ENCODE data around the gene ANO2.

The ANO2 gene

GRCh38 chr12:5535541-5535940 lies 409.5 kb downstream of the ANO2 start:
- H3K4me3 ChIP-seq (ENCODE audit: low read length) = no peak overlapping the region
- H2AFZ ChIP-seq (ENCODE audit: low read depth, low read length) = no peak overlapping the region
- no peaks in the 10 kb centered on the region for H3K27me3 ChIP-seq (ENCODE audit: insufficient read depth, low read length)
- H3K4me1 ChIP-seq (ENCODE audit: insufficient read depth, low read length) = no peaks in the 10 kb centered on the region
- H3K9me3 ChIP-seq (ENCODE audit: low read length) = peaks cover 2% of the 10 kb centered on the region
- H3K36me3 ChIP-seq (ENCODE audit: insufficient read depth, low read length) = no peaks in the 10 kb centered on the region

- H3K4me3 ChIP-seq (ENCODE audit: low read length) = no peak overlapping the region
- no peak overlapping the region for H2AFZ ChIP-seq (ENCODE audit: low read depth, low read length)
- peaks cover 2% of the 10 kb centered on the region for H3K9me3 ChIP-seq (ENCODE audit: low read length)
- no peaks in the 10 kb centered on the region for H3K36me3 ChIP-seq (ENCODE audit: insufficient read depth, low read length)
- no peaks in the 10 kb centered on the region for H3K4me1 ChIP-seq (ENCODE audit: insufficient read depth, low read length)
- no peaks in the 10 kb centered on the region for H3K27me3 ChIP-seq (ENCODE audit: insufficient read depth, low read length)
Measured at GRCh38 chr12:5534426-5535199, 410.4 kb downstream of the ANO2 start.

DNA sequence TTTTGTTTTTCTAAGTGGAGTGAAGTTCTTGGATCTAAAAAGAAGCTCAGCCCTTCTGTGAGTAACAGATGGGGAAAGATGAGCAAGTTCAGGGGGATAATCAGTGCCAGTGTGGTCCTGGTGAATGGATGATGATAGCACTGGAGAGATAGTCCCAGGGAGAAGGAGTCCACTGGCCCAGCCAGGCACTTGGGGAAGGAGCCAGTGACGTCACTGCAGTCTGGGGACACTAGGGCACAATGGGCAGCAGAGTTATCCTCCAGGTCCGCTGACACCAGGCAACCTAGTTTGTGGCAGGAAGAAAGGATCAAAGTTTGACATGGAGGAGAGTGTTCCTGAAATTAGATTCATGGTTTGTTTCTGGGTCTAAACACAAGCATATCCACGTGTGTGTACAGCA lies 411.7 kb downstream of the ANO2 start:
- Histone ChIP-seq H3K9me3 (ENCODE audit: low read length) (no peaks in the 10 kb centered on the region), H3K4me3 (ENCODE audit: low read length) (no peak overlapping the region), H3K27me3 (ENCODE audit: insufficient read depth, low read length) (no peaks in the 10 kb centered on the region), H3K4me1 (ENCODE audit: insufficient read depth, low read length) (no peaks in the 10 kb centered on the region), H3K36me3 (ENCODE audit: insufficient read depth, low read length) (no peaks in the 10 kb centered on the region), H2AFZ (ENCODE audit: low read depth, low read length) (no peak overlapping the region)

DNA sequence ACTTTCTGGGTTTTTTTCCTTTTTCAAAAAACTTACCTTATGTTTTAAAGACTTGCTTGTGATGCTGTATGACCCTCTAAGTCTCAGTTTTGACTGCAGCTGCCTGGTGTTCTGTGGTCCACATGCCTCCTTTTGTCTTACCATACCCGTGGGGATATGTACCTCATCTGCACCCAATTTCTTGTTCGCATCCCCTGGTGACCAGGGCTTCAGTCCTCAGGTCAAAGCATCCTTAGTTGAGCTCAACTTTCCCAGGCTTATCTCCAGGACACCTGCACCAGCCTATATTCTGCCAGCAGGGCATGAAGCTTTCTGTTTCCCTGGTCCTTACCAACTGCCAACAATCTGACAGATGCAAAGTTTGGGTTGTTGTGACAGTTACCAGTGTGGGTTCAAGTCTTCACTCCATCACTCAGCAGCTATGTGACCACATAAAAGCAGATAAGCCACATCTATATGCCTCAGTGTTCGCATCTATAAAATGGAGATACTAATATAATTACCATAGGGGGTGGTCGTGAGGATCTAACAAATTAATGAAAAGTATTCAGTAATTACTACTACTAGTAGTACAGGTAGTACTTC lies 419.2 kb downstream of the ANO2 start:
- H3K4me1 ChIP-seq (ENCODE audit: insufficient read depth, low read length) = no peaks in the 10 kb centered on the region
- H3K36me3 ChIP-seq (ENCODE audit: insufficient read depth, low read length) = no peaks in the 10 kb centered on the region
- H3K27me3 ChIP-seq (ENCODE audit: insufficient read depth, low read length) = no peaks in the 10 kb centered on the region

DNA sequence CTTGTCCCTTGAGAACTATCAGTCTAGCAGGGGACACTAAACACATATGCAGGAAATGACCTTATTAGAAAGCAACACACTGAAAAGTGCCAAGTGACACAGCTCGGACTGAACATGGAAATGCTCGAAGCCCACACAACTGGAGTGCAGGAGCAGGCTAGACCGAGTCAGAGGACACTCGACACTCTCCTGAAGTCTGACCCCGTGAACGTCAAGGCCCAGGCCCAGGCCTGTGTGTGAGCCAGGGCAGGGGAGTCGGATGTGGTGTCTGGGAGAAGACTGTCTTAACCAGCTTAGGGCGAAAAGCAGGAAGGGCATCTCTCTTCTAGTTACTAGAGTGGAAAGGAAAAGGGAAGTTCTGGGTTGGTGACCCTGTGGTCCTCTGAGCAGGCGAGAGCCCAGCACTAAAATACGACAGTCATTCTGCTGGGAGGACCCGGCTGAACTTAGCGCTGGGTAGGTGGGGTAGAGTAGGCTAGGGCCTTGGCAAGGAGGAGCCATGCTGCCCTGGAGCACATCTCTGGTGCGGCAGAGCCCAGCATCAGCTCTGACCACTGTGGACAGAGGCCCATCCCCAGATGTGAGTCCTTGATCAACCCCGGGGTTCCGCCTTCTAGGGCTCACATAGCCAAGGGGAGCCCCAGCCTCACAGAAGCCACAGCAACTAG lies 420.2 kb downstream of the ANO2 start:
- Histone ChIP-seq H3K4me1 (ENCODE audit: insufficient read depth, low read length) (no peaks in the 10 kb centered on the region), H3K27me3 (ENCODE audit: insufficient read depth, low read length) (no peaks in the 10 kb centered on the region), H3K4me3 (ENCODE audit: low read length) (no peak overlapping the region), H3K9me3 (ENCODE audit: low read length) (no peaks in the 10 kb centered on the region), H2AFZ (ENCODE audit: low read depth, low read length) (no peak overlapping the region), H3K36me3 (ENCODE audit: insufficient read depth, low read length) (no peaks in the 10 kb centered on the region)

More for the DNA sequence above, 419.2 kb downstream of the ANO2 start:
- Histone ChIP-seq H3K4me3 (ENCODE audit: low read length) (no peak overlapping the region), H3K9me3 (ENCODE audit: low read length) (no peaks in the 10 kb centered on the region), H2AFZ (ENCODE audit: low read depth, low read length) (no peak overlapping the region)

- Histone ChIP-seq H2AFZ (ENCODE audit: low read depth, low read length) (no peak overlapping the region), H3K36me3 (ENCODE audit: insufficient read depth, low read length) (no peaks in the 10 kb centered on the region), H3K27me3 (ENCODE audit: insufficient read depth, low read length) (no peaks in the 10 kb centered on the region), H3K9me3 (ENCODE audit: low read length) (no peaks in the 10 kb centered on the region), H3K4me1 (ENCODE audit: insufficient read depth, low read length) (no peaks in the 10 kb centered on the region), H3K4me3 (ENCODE audit: low read length) (no peak overlapping the region)
Measured at GRCh38 chr12:5524116-5524768, 420.8 kb downstream of the ANO2 start.

- Histone ChIP-seq H3K27me3 (ENCODE audit: insufficient read depth, low read length) (no peaks in the 10 kb centered on the region), H3K36me3 (ENCODE audit: insufficient read depth, low read length) (no peaks in the 10 kb centered on the region), H2AFZ (ENCODE audit: low read depth, low read length) (no peak overlapping the region), H3K4me3 (ENCODE audit: low read length) (no peak overlapping the region), H3K4me1 (ENCODE audit: insufficient read depth, low read length) (peaks cover 4% of the 10 kb centered on the region), H3K9me3 (ENCODE audit: low read length) (no peaks in the 10 kb centered on the region)
Measured at GRCh38 chr12:5523396-5524115, 421.5 kb downstream of the ANO2 start.

DNA sequence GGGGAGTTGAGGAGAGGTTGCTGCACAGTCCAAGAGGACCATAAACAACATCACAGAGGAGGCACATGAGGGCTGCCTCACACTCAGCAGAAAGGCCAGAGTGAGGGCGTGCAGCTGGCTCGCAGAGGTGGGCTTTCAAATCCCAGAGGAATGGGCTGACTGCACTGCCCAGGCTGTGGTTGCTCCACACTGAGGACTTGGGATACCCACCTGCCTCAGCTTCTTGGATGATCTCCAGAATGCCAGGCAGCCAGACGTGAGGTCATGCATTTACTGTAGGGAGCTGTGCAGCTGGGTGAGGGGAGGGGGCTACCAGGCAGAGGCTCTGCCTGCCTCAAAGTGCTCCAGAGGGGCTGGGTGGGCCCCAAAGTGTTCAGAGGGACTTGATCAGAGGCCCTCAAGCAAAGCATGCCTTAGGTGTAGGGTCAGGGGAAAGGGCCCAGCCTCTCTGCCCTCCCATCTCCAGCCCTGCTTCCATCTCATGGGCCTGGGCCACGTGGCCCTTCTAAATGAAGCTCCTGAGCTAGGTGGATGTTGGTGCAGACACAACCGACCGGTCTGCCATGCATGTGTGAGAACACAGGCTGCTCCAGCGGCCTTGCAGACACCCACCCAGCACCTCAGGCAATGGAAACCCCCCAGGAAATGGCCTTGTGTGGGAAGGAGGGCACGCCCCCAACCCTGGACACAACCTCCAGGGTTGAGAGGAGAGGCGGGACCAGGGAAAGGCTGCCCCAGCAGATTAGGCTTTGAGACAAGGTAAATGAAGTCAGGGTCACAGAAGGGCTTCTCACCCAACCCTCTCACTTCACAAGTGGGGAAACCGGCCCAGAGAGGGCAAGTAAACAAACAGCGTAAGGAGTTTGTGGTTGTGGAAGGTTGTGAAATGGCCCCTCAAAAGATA lies 422.4 kb downstream of the ANO2 start:
- no peaks in the 10 kb centered on the region for H3K36me3 ChIP-seq (ENCODE audit: insufficient read depth, low read length)
- H3K4me1 ChIP-seq (ENCODE audit: insufficient read depth, low read length) = peaks cover 7% of the 10 kb centered on the region
- no peaks in the 10 kb centered on the region for H3K27me3 ChIP-seq (ENCODE audit: insufficient read depth, low read length)
- no peak overlapping the region for H3K4me3 ChIP-seq (ENCODE audit: low read length)
- H2AFZ ChIP-seq (ENCODE audit: low read depth, low read length) = no peak overlapping the region
- no peaks in the 10 kb centered on the region for H3K9me3 ChIP-seq (ENCODE audit: low read length)

DNA sequence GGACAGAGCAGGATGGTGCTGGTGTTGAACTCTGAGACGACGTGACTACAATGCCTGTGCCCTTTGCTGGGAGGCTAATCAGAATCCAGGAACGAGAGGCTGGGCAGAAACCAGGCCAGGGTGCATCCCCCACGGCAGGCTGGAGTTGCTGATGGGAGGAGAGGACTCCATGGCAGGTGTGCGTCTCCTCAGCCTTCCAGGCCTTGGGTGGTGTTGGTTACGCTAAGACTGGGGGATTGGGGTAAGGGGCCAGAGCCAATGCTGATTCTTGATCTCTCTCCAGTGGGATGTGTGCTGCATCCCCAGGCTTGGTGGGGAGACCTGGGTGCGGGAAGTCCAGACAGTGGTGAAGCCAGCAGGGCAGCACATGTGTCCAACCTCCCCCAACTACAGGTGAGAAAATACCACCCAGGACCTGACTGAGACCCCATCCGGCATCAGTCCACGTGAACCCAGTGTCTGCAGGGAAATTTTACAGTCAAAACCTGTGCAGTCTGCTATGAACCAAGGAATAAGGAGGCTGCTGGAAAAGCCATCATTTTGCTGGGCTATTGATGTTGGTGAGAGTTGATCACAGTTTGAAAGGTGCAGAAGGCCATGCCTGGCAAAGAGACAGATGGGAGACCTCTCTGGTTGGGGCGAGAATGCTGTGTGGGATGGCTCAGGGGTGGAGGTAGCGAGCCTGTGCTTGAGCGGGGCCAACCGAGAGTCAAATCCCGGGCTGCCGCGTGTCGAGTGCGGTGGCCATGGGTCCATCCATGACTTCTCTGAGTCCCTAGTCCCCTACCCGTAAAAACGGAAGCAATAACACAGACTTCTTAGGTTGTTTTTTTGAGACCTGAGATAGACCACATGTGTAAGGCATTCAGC lies 423.4 kb downstream of the ANO2 start:
- H2AFZ ChIP-seq (ENCODE audit: low read depth, low read length) = no peak overlapping the region
- no peaks in the 10 kb centered on the region for H3K36me3 ChIP-seq (ENCODE audit: insufficient read depth, low read length)
- H3K27me3 ChIP-seq (ENCODE audit: insufficient read depth, low read length) = no peaks in the 10 kb centered on the region
- H3K9me3 ChIP-seq (ENCODE audit: low read length) = no peaks in the 10 kb centered on the region
- peaks cover 12% of the 10 kb centered on the region for H3K4me1 ChIP-seq (ENCODE audit: insufficient read depth, low read length)
- H3K4me3 ChIP-seq (ENCODE audit: low read length) = no peak overlapping the region

DNA sequence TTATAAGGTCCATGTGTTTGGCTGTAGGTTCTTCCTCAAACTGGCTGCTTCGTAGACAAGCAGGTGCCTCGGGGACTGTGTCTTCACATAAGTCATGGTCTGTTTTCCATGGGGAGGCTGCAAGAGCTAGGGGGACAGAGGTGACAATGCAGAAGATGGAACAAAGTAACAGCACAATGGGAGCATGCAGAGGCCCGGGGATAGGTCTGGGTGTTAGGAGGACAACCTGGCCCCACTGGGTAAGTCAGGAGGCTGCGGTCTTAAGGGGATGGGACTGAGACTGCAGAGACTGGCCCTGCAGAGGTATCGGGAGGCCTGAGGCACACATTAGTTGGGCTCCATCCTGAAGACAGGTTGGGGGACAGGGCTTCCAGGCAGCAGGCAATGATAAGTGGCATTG lies 424.2 kb downstream of the ANO2 start:
- H2AFZ ChIP-seq (ENCODE audit: low read depth, low read length) = no peak overlapping the region
- H3K4me1 ChIP-seq (ENCODE audit: insufficient read depth, low read length) = peaks cover 16% of the 10 kb centered on the region
- no peak overlapping the region for H3K4me3 ChIP-seq (ENCODE audit: low read length)
- H3K9me3 ChIP-seq (ENCODE audit: low read length) = no peaks in the 10 kb centered on the region
- no peaks in the 10 kb centered on the region for H3K27me3 ChIP-seq (ENCODE audit: insufficient read depth, low read length)
- H3K36me3 ChIP-seq (ENCODE audit: insufficient read depth, low read length) = no peaks in the 10 kb centered on the region

- no peaks in the 10 kb centered on the region for H3K9me3 ChIP-seq (ENCODE audit: low read length)
- H3K36me3 ChIP-seq (ENCODE audit: insufficient read depth, low read length) = no peaks in the 10 kb centered on the region
- H3K4me3 ChIP-seq (ENCODE audit: low read length) = no peak overlapping the region
- no peaks in the 10 kb centered on the region for H3K27me3 ChIP-seq (ENCODE audit: insufficient read depth, low read length)
- peaks cover 16% of the 10 kb centered on the region for H3K4me1 ChIP-seq (ENCODE audit: insufficient read depth, low read length)
- H2AFZ ChIP-seq (ENCODE audit: low read depth, low read length) = no peak overlapping the region
Measured at GRCh38 chr12:5520037-5520436, 425.0 kb downstream of the ANO2 start.

Measured in neuron (in vitro differentiated cells).